GM12878 (cell line): Measurements from ENCODE around the gene GRIPAP1. TPM values are rescaled to one million over a fixed set of nuclear protein-coding genes. Genes with fewer than 3 reads are reported as not detected.

ENCODE experiments used
- ATAC-seq: fragments of 200-7000 bp; cut with Tn5 transposase; 3 replicates; pipeline ENCODE4 v1.9.1; 2020; ENCODE audit warnings: mild to moderate bottlenecking, moderate library complexity
- BruUV-seq: library from RNA; stranded (reverse); fragments of 400-500 nt; replicated peaks from 2 replicates; lab custom pipeline; 2021; lab: Mats Ljungman, UMichigan
- CTCF ChIA-PET: fragments of 300-600 bp; sonication (Branson Sonifier 250); formaldehyde crosslinking; extraction: SDS; loops from one replicate; lab custom pipeline; 2021; ENCODE audit warnings: inconsistent platforms; lab: Yijun Ruan, JAX
- POLR2A ChIA-PET: fragments of 350-600 bp; formaldehyde crosslinking; extraction: SDS; loops from one replicate; lab custom pipeline; 2021; ENCODE audit warnings: inconsistent platforms; lab: Charles Lee
- RAD21 ChIA-PET: fragments of 300-600 bp; sonication (Branson Sonifier 250); formaldehyde crosslinking; loops from one replicate; lab custom pipeline; 2023; ENCODE audit warnings: antibody characterized with exemption; ENCODE audit not compliant: unreplicated experiment; lab: Charles Lee
- SMC1A ChIA-PET: fragments of 300-600 bp; sonication (Branson Sonifier 250); formaldehyde crosslinking; loops from one replicate; lab custom pipeline; 2023; ENCODE audit not compliant: unreplicated experiment, uncharacterized antibody; lab: Charles Lee
- DNase-seq: peaks from one replicate; pipeline ENCODE4 v3.0.0-alpha.2; 2011; ENCODE audit warnings: low read depth, low spot score
- FAIRE-seq: peaks from 3 replicates; lab custom pipeline; 2011; peaks lifted over from hg19 to GRCh38; lab: Jason Lieb, UNC
- H2AFZ ChIP-seq: 2 replicates; pipeline ENCODE4 v1.6.0; 2011; ENCODE audit warnings: low read depth, low read length, control low read depth; ENCODE audit not compliant: control insufficient read depth
- H3K27ac ChIP-seq: 2 replicates; pipeline ENCODE4 v1.5.1; 2011; ENCODE audit warnings: control low read depth; ENCODE audit not compliant: control insufficient read depth, insufficient read depth
- H3K27me3 ChIP-seq, 2 experiments: replicated peaks in 1 of 2; 2 replicates each; pipeline versions ENCODE4 v1.6.0 to v1.6.1; 2011; ENCODE audit warnings: low read length in 1 of 2; ENCODE audit not compliant: control insufficient read depth in 2 of 2, insufficient read depth in 2 of 2
- H3K36me3 ChIP-seq, 2 experiments: 2 replicates each; pipeline ENCODE4 v1.5.1; 2011; ENCODE audit warnings: low read length in 1 of 2; ENCODE audit not compliant: control insufficient read depth in 2 of 2, insufficient read depth in 2 of 2
- H3K4me1 ChIP-seq: 2 replicates; pipeline ENCODE4 v1.6.1; 2011; ENCODE audit warnings: mild to moderate bottlenecking, low read length, moderate library complexity, mixed read lengths; ENCODE audit not compliant: control insufficient read depth, insufficient read depth
- H3K4me2 ChIP-seq: 2 replicates; pipeline ENCODE4 v1.6.0; 2011; ENCODE audit warnings: control low read depth; ENCODE audit not compliant: control insufficient read depth, insufficient read depth
- H3K4me3 ChIP-seq: fragments of 200-600 bp; sonication (generic); 2 replicates; pipeline ENCODE4 v1.5.1; 2016
- H3K79me2 ChIP-seq: 2 replicates; pipeline ENCODE4 v1.6.0; 2011; ENCODE audit warnings: low read length; ENCODE audit not compliant: control insufficient read depth, insufficient read depth
- H3K9ac ChIP-seq: 2 replicates; pipeline ENCODE4 v1.8.0; 2011; ENCODE audit warnings: low read length, control low read depth, mixed read lengths; ENCODE audit not compliant: control insufficient read depth, insufficient read depth
- H3K9me3 ChIP-seq: replicated peaks from 3 replicates; pipeline ENCODE4 v1.5.1; 2011; ENCODE audit warnings: mild to moderate bottlenecking, low read length; ENCODE audit not compliant: control insufficient read depth, insufficient read depth
- H4K20me1 ChIP-seq: 2 replicates; pipeline ENCODE4 v1.6.0; 2011; ENCODE audit not compliant: control insufficient read depth, insufficient read depth
- CEBPZ ChIP-seq: fragments of 150-350 bp; IDR thresholded peaks from 2 replicates; pipeline ENCODE4 v1.6.1; 2016; ENCODE audit warnings: low read depth, low read length
- HCFC1 ChIP-seq: fragments of 150-350 bp; IDR thresholded peaks from 2 replicates; pipeline ENCODE4 v1.6.1; 2014; ENCODE audit warnings: low read length
- POLR2A ChIP-seq: IDR thresholded peaks from 2 replicates; pipeline ENCODE4 v1.6.1; 2011; ENCODE audit warnings: low read depth, mild to moderate bottlenecking, low read length
- RBBP5 ChIP-seq: fragments of 200-600 bp; sonication (generic); conservative IDR thresholded peaks from 2 replicates; pipeline ENCODE4 v1.6.1; 2016
- REST ChIP-seq: IDR thresholded peaks from 2 replicates; pipeline ENCODE4 v1.6.1; 2012; ENCODE audit warnings: mild to moderate bottlenecking, low read depth, low read length
- YBX1 ChIP-seq: fragments of 450-650 bp; IDR thresholded peaks from 2 replicates; pipeline ENCODE4 v1.6.1; 2016; ENCODE audit warnings: antibody characterized with exemption
- WGBS: methylation state at CpG from one replicate; pipeline ENCODE4 v1.1.6; 2016; ENCODE audit warnings: low lambda C conversion rate; ENCODE audit not compliant: insufficient replicate concordance, insufficient coverage; ENCODE audit errors: missing lambda C conversion rate; 5-methylcytosine and 5-hydroxymethylcytosine counted together
- in situ Hi-C: fragments of 300-500 bp; cut with MboI; formaldehyde crosslinking; loops from 9 replicates; pipeline ENCODE4 v1.14.3; 2018; ENCODE audit warnings: mixed read lengths
- intact Hi-C: fragments of 100-400 bp; cut with micrococcal nuclease; formaldehyde crosslinking; loops from one replicate; pipeline ENCODE4 v1.14.2; 2022; ENCODE audit not compliant: unreplicated experiment
- polyA plus RNA-seq, 11 experiments: library from polyadenylated mRNA; depleted of rRNA in 4 of 11; unstranded in 6 of 11; stranded (reverse) in 5 of 11; fragments of >200 nt; fragmentation: Nextera tagmentation in 4 of 11; fragmentation: Illumina TruSeq in 1 of 11; extraction: Ambion mirVana in 4 of 11; extraction: Trizol in 1 of 11; gene quantifications; 1 replicate in 1 of 11; 2 replicates in 10 of 11; pipeline versions ENCODE4 v1.2.1 to v1.2.3, GENCODE V29; 2011 to 2016; ENCODE audit warnings: inconsistent platforms in 2 of 11, missing spikeins in 2 of 11, low read depth in 1 of 11
- total RNA-seq, 4 experiments: library from RNA; depleted of rRNA in 3 of 4; stranded (reverse); fragments of >200 nt in 3 of 4; fragmentation: Illumina TruSeq in 1 of 4; extraction: Trizol in 1 of 4; gene quantifications; 2 replicates each; pipeline versions ENCODE4 v1.2.1 to v1.2.3, GENCODE V29; 2013 to 2021
- TF ChIP-seq, protein P1 (sequence below): fragments of 450-650 bp; IDR thresholded peaks from 2 replicates; pipeline ENCODE4 v1.6.1; 2017; ENCODE audit warnings: mild to moderate bottlenecking, moderate library complexity

GRIPAP1 gene
- total and polyA plus RNA-seq, 10 of the 15 experiments (the other 5 are each of a cell fraction or from before 2014, with no cell fraction given): 4.2 to 44.7 (median 25.8) TPM

- TF ChIP-seq REST: no peak
- no peak for TF ChIP-seq CEBPZ
These were observed 77.8 kb downstream of the GRIPAP1 start (continued) for GRCh38 chrX:48924270-48924669.

DNA sequence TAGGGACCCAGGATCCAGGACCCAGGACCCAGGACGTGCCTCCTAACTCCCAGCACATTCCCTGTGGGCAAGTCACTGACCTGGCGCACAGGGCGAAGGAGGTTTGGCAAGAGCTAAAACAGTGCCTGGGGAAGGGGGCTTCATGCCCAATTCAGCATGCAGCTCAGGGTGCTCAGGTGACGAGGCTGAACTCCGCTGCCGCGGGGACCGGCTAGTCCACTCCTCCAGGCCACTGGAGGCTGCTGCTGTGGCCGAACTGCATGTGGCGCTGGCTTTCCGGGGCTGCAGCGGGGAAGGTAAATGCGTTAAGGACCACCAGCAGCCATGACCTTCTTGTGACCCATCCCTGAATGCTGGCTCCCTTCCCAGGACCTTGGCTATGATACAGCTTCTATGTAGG, 78.3 kb downstream of the GRIPAP1 start:
- peaks cover 12% of the 10 kb centered on the region for H3K4me1 ChIP-seq
- ATAC-seq (no peak), FAIRE-seq (no peak), DNase-seq (no peak)
- in situ Hi-C loops: no loop called here
- H3K9ac ChIP-seq: no peak overlapping the region
- H3K36me3 ChIP-seq: peaks cover 0 to 5% of the 10 kb centered on the region in 2 experiments; a peak in 2 of 4 replicates
- no peak overlapping the region for H3K4me3 ChIP-seq
- ChIA-PET POLR2A (no interaction called here), SMC1A (interaction anchor here (0.7 kb wide), 1 partner anchor 13 kb away, joined by 3 read pairs; no protein-coding TSS in a partner anchor), CTCF (no interaction called here), RAD21 (no interaction called here)
- no peak overlapping the region for H3K4me2 ChIP-seq
- H3K27me3 ChIP-seq: no peaks in the 10 kb centered on the region
- H4K20me1 ChIP-seq: no peaks in the 10 kb centered on the region
- intact Hi-C loops: loop anchor here (1.0 kb wide), 1 partner anchor 16 kb away; no protein-coding TSS in a partner anchor
- no peak overlapping the region for H2AFZ ChIP-seq
- BruUV-seq: no TSS peak
- 93% methylated on average over 13 of the region's 13 CpGs for WGBS
- no peak overlapping the region for H3K27ac ChIP-seq
- H3K9me3 ChIP-seq: no peaks in the 10 kb centered on the region
- H3K79me2 ChIP-seq: peaks cover under 1% of the 10 kb centered on the region
- TF ChIP-seq HCFC1 (no peak), POLR2A (0 out of 2 replicates have a peak, but pooled peaks have one; percentile 4), YBX1 (no peak), RBBP5 (no peak)
- TF ChIP-seq, protein P1, sequence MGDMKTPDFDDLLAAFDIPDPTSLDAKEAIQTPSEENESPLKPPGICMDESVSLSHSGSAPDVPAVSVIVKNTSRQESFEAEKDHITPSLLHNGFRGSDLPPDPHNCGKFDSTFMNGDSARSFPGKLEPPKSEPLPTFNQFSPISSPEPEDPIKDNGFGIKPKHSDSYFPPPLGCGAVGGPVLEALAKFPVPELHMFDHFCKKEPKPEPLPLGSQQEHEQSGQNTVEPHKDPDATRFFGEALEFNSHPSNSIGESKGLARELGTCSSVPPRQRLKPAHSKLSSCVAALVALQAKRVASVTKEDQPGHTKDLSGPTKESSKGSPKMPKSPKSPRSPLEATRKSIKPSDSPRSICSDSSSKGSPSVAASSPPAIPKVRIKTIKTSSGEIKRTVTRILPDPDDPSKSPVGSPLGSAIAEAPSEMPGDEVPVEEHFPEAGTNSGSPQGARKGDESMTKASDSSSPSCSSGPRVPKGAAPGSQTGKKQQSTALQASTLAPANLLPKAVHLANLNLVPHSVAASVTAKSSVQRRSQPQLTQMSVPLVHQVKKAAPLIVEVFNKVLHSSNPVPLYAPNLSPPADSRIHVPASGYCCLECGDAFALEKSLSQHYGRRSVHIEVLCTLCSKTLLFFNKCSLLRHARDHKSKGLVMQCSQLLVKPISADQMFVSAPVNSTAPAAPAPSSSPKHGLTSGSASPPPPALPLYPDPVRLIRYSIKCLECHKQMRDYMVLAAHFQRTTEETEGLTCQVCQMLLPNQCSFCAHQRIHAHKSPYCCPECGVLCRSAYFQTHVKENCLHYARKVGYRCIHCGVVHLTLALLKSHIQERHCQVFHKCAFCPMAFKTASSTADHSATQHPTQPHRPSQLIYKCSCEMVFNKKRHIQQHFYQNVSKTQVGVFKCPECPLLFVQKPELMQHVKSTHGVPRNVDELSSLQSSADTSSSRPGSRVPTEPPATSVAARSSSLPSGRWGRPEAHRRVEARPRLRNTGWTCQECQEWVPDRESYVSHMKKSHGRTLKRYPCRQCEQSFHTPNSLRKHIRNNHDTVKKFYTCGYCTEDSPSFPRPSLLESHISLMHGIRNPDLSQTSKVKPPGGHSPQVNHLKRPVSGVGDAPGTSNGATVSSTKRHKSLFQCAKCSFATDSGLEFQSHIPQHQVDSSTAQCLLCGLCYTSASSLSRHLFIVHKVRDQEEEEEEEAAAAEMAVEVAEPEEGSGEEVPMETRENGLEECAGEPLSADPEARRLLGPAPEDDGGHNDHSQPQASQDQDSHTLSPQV: no peak
